Measurements from ENCODE around the gene MED13L. TPM values are rescaled to one million over a fixed set of nuclear protein-coding genes. Genes with fewer than 3 reads are reported as not detected.

MED13L gene
- total RNA-seq, 1 experiment from 2014 or later: 94.1 TPM

GRCh38 chr12:116148844-116149243 lies 128.6 kb downstream of the MED13L start:
- no peak for TF ChIP-seq CTCF (conservative IDR thresholded peaks at IDR 0.05; ENCODE audit: low read depth, low read length)
- TF ChIP-seq EZH2 (IDR thresholded peaks at IDR 0.05; ENCODE audit: borderline replicate concordance, low read depth, low read length, poor library complexity, severe bottlenecking): no peak
- H3K9me3 ChIP-seq (ENCODE audit: low read depth, low read length, poor library complexity, severe bottlenecking): no peaks in the 10 kb centered on the region
- ChIA-PET CTCF (no interaction called here), POLR2A (ENCODE audit: low non-redundant PET) (no interaction called here)
- H3K27ac ChIP-seq (ENCODE audit: low read depth, low read length, poor library complexity, severe bottlenecking): no peak overlapping the region
- H3K36me3 ChIP-seq (ENCODE audit: insufficient read depth, low read length, poor library complexity, severe bottlenecking): no peaks in the 10 kb centered on the region
- intact Hi-C loops (cut with micrococcal nuclease; ENCODE audit: unreplicated experiment): loop anchor here (10.0 kb wide), 1 partner anchor 386 kb away; no protein-coding TSS in a partner anchor
- peaks cover 65% of the 10 kb centered on the region for H3K4me1 ChIP-seq (ENCODE audit: insufficient read depth, low read length, poor library complexity, severe bottlenecking)
- no peak overlapping the region for H3K4me3 ChIP-seq (ENCODE audit: low read depth, low read length, poor library complexity, severe bottlenecking)
- BruUV-seq (replicated peaks): no TSS peak
- H3K27me3 ChIP-seq (replicated peaks; ENCODE audit: insufficient read depth, low read depth, low read length, poor library complexity): no peaks in the 10 kb centered on the region
- no peak for DNase-seq (ENCODE audit: low spot score)

- CTCF ChIA-PET: no interaction called here
- intact Hi-C loops (cut with micrococcal nuclease; ENCODE audit: unreplicated experiment): loop anchor here (10.0 kb wide), 1 partner anchor 388 kb away; no protein-coding TSS in a partner anchor
- Histone ChIP-seq H3K9me3 (ENCODE audit: low read depth, low read length, poor library complexity, severe bottlenecking) (no peaks in the 10 kb centered on the region), H3K4me1 (ENCODE audit: insufficient read depth, low read length, poor library complexity, severe bottlenecking) (peaks cover 59% of the 10 kb centered on the region), H3K27me3 (replicated peaks; ENCODE audit: insufficient read depth, low read depth, low read length, poor library complexity) (no peaks in the 10 kb centered on the region), H3K27ac (ENCODE audit: low read depth, low read length, poor library complexity, severe bottlenecking) (no peak overlapping the region), H3K36me3 (ENCODE audit: insufficient read depth, low read length, poor library complexity, severe bottlenecking) (no peaks in the 10 kb centered on the region), H3K4me3 (ENCODE audit: low read depth, low read length, poor library complexity, severe bottlenecking) (no peak overlapping the region)
- DNase-seq (ENCODE audit: low spot score): no peak
- no TSS peak for BruUV-seq (replicated peaks)
- TF ChIP-seq CTCF (conservative IDR thresholded peaks at IDR 0.05; ENCODE audit: low read depth, low read length) (no peak), EZH2 (IDR thresholded peaks at IDR 0.05; ENCODE audit: borderline replicate concordance, low read depth, low read length, poor library complexity, severe bottlenecking) (no peak)
- POLR2A ChIA-PET (ENCODE audit: low non-redundant PET): interaction anchor here (0.6 kb wide), 1 partner anchor 11 kb away, joined by 6 read pairs; no protein-coding TSS in a partner anchor
Measured at GRCh38 chr12:116146386-116146785, 131.1 kb downstream of the MED13L start.

- H3K9me3 ChIP-seq (ENCODE audit: low read depth, low read length, poor library complexity, severe bottlenecking): no peaks in the 10 kb centered on the region
- H3K27me3 ChIP-seq (replicated peaks; ENCODE audit: insufficient read depth, low read depth, low read length, poor library complexity): no peaks in the 10 kb centered on the region
- H3K27ac ChIP-seq (ENCODE audit: low read depth, low read length, poor library complexity, severe bottlenecking): no peak overlapping the region
- TF ChIP-seq EZH2 (IDR thresholded peaks at IDR 0.05; ENCODE audit: borderline replicate concordance, low read depth, low read length, poor library complexity, severe bottlenecking) (no peak), CTCF (conservative IDR thresholded peaks at IDR 0.05; ENCODE audit: low read depth, low read length) (no peak)
- intact Hi-C loops (cut with micrococcal nuclease; ENCODE audit: unreplicated experiment): loop anchor here (10.0 kb wide), 1 partner anchor 389 kb away; no protein-coding TSS in a partner anchor
- CTCF ChIA-PET: no interaction called here
- H3K4me3 ChIP-seq (ENCODE audit: low read depth, low read length, poor library complexity, severe bottlenecking): no peak overlapping the region
- no TSS peak for BruUV-seq (replicated peaks)
- H3K36me3 ChIP-seq (ENCODE audit: insufficient read depth, low read length, poor library complexity, severe bottlenecking): no peaks in the 10 kb centered on the region
- H3K4me1 ChIP-seq (ENCODE audit: insufficient read depth, low read length, poor library complexity, severe bottlenecking): peaks cover 59% of the 10 kb centered on the region
- POLR2A ChIA-PET (ENCODE audit: low non-redundant PET): no interaction called here
- no peak for DNase-seq (ENCODE audit: low spot score)
Measured at GRCh38 chr12:116145451-116145850, 132.0 kb downstream of the MED13L start.

Data from A673 (cell line).